NCI-H82 treated with DMSO at 0.1 percent for 48 hours (cell line): Measurements from ENCODE around the gene SLC17A7.

Experiments used
- DNase-seq: peaks from one replicate; lab custom pipeline; 2025; ENCODE audit not compliant: unreplicated experiment; lab: John Stamatoyannopoulos, UW

Gene SLC17A7

DNA sequence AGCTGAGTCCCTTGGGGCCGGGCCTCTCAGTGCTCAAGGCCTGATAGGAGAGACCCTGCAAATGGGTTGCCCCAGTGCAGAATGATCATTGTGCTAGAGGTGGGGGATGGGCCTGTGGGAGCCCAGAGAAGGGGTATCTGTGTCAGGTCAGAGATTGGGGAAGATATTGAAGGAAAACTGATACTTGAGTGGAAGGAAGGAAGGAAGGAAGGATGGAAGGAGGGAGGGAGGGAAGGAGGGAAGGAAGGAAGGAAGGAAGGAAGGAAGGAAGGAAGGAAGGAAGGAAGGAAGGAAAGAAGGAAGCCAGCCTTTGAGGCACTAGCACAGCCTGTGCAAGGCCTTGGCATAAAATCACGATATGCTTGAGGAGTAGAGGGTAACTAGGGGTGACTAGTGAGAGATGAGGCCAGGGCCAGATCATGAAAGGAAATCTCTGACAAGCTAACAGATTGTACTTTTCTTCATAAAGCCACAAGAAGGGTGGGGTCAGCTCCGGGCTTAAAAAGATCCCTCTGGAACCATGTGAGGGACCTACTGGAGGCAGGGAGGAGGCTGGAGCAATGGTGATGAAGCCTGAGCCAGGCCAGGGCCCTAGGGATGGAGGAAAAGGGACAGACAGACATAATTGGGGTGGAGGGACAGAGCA is 29.5 kb downstream of the SLC17A7 start:
- no peak for DNase-seq

DNA sequence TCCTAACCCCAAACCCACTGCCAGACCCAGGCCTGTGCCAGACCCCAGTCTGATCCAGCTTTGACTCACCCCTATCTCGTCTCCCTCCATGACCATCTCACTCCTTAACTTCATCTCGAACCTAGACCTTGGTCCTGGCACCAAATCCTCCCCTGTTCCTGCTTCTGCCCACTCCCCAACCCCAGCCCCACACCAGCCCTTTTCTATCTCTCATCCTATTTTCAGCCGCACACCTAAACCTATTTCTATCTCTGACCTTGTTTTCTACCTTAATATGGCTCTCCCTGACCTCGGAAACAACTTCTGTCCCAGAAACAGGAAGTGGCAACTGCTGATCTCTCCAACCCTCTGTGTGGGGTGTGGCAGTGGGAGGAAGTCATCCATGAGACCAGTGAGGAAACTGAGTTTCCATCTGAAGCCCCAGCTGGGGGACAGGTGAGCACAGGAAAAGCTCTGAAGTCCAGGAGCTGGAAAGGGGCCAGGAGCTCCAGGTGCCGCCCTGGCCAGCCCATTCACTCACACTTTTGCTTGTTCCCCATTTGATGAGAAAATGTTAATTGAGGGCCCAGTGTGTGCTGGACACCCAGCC is 31.8 kb downstream of the SLC17A7 start:
- DNase-seq, result no peak

DNA sequence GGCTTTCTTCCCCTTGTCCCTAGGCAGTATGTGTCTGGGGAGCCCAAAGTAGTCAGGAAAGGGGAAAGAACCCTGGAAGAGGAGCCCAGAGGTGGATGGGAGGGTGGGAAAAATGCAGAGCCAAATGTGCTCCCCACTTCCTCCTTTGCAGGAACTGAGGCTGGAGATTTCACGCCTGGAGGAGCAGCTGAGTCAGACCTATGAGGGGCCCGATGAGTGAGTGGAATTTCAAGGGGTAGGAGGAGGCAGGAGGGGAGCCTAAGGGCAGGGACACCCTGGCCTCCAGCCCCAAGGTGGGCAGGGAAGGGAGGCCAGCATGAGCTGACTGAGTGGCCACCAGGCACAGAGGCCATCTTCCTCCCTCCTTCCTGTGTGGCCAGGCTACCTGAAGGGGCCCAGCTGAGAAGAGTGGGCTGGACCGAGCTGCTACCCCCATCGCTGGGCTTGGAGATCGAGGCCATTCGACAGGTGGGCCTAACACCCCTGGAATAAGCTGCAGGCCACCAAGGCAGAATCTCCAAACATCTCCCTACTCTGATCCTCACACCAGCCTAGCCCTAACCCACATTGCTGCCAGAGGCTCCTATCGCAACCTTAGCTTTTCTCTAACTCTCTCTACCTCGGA is 32.4 kb downstream of the SLC17A7 start:
- DNase-seq, result no peak

DNA sequence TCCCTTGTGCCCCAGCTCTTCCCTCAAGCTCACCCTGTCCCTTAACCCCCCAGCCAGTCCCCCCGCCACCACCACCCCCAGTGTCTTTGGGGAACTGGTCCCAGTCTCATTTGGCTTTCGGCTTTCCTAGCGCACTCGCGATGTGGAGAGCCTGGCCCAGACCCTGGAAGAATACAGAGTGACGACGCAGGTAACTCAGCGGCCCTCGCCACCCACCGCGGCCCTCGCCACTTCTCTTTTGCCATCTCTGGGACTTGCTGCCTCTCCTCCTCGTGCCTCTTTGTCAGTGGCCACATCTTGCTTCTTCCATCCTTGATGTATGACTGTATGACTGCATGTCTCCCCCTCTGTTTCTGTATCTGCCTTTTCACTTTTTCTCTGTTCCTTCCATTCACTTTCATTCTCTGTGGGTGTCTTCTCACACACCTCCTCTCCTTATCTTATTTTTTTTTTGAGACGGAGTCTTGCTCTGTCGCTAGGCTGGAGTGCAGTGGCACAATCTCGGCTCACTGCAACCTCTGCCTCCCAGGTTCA is 33.8 kb downstream of the SLC17A7 start:
- no peak for DNase-seq

DNA sequence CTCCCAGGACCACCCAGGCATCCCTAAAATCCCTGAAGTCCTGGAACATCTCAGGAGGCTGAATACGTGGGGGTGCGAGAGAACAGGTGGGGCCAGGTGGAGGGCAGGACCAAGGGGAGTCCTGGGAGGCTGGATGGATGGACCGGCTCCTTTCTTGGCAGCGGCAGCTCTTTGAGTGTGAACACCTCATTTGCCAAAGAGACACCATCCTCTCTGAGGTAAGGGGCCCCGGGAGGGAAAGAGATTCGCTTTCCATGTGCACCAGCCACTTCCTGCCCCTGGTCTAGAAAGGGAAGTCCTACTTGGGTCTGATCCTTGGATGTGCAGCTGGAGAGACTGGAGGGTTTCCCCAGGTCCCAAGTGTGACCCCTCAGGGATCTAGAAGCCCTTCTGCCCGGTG is 34.2 kb downstream of the SLC17A7 start:
- DNase-seq, result no peak

DNA sequence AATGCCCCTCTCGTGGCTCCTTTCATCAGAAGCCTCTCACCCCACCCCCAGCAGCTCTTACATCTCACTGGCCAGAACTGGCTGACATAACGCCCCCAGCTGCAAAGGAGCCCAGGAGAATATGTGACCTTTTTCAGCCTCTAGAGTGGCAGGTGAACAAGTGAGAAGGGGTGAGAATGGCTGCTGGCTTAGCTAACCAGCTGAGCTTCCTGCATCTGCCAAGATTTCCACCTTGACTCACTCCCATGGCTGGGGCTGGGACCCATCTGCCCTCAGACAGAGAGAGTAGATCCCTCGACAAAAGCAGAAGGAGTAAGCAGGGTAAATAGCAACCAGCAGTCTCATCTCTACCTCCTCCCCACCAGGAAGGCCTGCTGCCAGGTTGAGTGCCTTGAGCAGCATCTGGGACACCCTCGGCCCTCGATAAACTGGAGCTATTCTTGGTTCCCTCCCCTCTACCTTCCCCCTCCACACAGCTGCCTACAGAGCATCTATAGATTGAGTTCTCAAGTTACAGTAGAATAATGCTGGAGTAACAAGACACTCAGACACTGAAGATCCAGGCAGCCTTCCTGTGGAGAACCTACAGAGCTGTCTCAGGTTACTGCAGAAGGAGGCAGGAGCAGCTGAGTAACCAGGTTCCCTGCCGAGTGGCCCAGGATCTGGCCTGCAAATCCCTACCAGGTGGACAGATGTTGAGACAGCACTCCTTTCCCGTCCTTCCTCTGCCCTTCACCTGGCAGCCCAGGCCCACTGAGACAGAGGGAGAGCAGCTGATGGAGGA is 37.7 kb downstream of the SLC17A7 start:
- DNase-seq, result peak; percentile 65

DNA sequence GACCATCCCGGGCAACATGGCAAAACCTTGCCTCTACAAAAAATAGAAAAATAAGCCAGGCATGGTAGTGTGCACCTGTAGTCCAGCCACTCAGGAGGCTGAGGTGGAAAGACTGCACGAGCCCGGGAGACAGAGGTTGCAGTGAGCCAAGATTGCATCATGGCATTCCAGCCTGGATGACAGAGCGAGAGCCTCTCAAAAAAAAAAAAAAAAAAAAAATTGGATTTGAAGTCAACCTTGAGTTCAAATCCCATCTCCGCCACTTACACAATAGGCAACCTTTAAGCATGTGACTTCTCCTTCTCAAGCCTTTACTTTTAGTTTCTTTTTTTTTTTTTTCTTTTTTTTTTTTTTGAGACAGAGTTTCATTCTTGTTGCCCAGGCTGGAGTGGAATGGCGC is 41.3 kb downstream of the SLC17A7 start:
- no peak for DNase-seq

DNA sequence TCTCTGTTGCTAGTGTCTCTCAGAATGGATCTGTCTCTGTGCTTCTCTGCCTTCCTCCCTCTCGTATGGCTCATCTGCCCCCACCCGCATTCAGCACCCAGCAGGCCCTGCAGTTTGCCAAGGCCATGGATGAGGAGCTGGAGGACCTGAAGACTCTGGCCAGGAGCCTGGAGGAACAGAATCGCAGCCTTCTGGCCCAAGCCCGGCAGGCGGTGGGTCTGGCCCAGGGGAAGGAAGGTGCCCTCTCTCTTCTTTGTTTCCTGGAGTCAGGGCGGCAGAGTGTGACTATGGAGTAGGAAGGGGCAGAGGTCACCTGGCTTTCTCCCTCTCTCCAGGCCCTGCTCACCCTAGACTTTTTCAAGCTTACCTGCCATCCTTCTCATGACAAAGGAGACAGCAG is 42.4 kb downstream of the SLC17A7 start:
- no peak for DNase-seq

- no peak for DNase-seq
Measured at GRCh38 chr19:49398001-49398615, 43.2 kb downstream of the SLC17A7 start.

DNA sequence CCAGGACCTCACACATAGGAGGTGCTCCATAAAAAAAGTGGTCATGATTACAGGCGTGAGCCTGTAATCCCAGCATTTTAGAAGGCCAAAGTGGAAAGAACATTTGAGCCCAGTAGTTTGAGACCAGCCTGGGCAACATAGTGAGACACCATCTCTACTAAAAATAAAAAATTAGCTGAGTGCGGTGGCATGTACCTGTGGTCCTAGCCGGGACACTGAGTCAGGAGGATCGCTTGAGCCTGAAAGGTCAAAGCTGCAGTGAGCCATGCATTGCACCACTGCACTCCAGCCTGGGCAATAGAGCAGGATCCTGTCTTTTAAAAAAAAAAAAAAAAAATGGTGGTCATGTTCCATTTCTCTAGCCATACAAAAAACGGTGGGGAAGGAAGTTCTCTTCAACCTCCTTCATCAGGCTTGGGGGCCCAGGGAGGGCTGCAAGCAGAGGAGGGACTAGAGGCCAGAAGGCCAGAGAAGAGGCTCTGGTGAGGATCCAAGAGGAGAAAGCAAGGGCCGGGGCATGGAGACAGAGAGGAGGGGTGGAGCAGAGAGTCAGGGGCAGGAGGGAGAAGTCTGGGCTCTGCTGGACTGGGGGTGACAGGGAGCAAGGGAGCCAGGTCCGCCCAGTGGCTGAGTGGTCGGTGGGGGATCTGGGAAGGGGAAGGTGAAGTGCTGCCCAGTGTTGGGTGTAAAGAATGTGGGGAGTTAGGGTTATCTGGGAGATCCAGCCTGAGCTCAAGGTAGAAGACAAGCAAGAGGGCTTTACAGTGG is 44.4 kb downstream of the SLC17A7 start:
- DNase-seq, result no peak

DNA sequence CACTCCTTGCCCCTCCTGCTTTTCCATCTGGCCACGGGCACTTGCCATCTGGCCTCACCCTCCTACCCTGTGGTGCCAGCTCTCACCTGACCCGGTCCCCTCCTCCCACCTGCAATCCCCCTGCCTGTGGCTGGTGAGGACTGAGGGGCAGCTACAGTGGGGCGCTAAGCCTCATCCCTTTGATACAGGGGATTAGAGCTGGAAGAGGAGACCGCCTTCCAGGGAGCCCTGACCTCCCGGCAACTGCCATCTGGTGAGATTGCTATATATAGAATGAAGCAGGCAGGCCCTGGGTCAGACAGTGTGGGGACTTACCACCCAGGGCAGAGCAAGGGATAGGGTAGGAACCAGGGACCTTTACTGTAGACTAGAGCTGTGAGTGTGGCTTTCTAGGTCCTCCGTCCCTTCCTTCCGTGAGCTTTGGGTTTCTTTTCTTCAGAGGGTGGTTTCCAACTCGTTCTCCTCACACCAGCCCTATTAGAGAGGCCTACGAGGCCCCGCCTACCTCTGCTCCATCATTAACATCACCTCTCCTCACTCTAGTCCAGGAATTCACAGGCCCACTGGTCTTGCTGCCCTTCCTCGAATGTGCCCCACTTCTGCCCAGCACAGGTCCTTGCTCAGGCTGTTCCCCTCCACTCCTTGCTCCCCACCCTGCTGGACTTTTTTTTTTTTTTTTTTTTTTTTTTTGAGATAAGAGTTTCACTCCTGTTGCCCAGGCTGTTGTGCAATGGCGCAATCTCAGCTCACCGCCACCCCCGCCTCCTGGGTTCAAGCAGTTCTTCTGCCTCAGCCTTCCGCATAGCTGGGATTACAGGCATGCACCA is 45.5 kb downstream of the SLC17A7 start:
- peak; percentile 83 for DNase-seq

GRCh38 chr19:49393881-49394280 is 47.4 kb downstream of the SLC17A7 start:
- no peak for DNase-seq

DNA sequence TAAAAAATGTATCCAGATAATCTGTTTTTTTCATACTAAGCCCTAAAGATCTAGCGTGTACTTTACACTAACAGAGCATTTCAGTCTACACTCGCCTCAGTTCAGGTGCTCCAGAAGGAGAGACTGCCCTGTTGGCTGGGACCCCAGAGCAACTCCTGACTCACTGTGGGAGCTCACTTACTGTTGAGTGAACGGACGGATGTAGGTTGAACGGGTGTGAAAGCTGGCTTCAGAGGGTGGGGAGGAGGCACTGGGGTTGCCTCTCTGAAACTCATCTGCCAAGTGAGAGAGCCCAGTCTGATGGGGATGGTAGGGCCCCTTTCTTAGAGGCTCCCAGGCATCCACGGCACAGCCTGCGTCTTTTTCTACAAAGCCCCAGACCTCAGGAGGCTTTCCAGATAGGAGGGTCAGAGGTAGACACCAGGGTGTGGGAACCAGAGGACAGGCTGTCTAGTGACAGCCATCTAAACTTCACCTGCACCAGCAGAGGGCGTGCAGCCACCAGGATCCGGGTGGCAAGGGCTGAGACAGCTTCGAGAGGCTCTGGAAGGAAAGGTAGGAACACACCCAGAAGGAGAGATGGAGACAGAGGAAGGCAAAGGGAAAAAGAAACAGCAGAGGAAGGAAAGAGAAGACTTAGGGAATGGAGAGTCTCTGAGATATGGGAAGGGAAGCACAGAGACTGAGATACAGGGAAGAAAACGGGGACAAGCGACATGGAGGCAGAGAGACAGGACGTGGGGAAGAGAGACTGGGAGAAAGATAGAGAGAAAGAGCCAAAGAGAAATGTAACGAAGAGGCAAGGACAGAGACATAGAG is 49.5 kb downstream of the SLC17A7 start:
- DNase-seq, result peak; percentile 85

- no peak for DNase-seq
Measured at GRCh38 chr19:49390929-49391359, 50.4 kb downstream of the SLC17A7 start.

- no peak for DNase-seq
Measured at GRCh38 chr19:49390131-49390928, 51.0 kb downstream of the SLC17A7 start.

DNA sequence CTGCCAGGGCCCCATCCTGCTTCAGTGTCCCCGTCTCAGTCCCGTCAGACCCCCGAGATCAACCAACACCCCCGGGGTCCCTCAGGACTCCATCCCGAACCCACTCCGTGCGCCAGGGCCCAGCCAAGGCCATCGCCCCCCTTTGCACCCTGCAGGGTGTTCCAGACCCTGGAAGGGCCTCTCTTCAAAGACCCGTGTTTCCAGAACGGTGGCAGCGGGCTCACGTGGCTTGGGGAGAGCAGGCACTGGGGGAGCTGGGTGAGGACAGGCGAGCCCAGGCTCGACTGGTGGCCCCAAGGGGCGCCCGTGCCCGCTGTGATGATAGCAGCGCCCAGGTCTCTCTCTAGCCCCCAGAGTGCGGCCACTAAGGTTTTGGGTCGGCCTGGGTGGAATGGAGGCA is 51.9 kb downstream of the SLC17A7 start:
- DNase-seq, result no peak

DNA sequence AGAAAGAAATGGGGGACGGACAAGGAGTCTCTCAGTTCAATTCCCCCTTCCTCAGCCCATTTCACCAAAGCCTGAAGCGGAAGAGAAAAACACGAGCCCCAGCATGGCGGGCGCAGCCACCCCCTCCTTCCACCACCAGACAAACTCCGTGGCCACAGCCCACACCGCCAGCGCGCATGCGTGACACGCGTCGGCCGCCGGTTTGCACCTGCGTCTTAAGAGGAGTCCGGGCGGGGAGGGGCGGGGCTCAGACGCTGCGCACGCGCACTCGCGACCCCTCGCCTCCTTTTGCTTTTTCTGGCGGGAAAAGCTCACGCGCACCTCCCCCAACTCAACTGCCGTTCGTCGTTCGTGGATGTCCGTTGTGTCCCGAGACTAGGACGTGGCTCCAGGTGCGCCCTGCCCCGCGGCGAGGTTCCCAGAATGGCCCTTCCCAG is 53.4 kb downstream of the SLC17A7 start, which contains the start of gene KASH5:
Gene KASH5 (plus strand): TSS at position 314 of the 437 bp plus-strand sequence. CDS start 2,635 bp downstream, outside the sequence.
- no peak for DNase-seq

DNA sequence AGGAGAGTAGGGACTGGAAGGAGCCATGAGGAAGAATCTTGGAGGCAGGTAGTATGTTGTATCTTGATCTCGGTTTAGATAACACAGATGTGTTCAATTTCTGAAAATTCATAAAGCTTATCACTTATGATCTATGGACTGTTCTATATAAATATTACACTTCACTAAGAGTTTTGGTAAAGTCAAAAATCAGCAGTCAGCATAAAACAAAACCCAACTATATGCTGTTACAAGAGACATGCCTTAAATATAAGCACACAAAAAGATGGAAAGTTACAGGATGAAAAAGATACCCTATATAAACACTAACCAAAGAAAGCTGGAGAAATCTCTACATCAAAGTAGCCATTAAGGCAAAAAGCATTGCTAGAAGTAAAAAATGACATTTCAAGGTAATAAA is 57.7 kb downstream of the SLC17A7 start:
- no peak for DNase-seq
